ENCODE results near the gene MED29.
A peak's percentile ranks its signal among the peaks of the same experiment; 100 is the strongest.

The MED29 gene

DNA sequence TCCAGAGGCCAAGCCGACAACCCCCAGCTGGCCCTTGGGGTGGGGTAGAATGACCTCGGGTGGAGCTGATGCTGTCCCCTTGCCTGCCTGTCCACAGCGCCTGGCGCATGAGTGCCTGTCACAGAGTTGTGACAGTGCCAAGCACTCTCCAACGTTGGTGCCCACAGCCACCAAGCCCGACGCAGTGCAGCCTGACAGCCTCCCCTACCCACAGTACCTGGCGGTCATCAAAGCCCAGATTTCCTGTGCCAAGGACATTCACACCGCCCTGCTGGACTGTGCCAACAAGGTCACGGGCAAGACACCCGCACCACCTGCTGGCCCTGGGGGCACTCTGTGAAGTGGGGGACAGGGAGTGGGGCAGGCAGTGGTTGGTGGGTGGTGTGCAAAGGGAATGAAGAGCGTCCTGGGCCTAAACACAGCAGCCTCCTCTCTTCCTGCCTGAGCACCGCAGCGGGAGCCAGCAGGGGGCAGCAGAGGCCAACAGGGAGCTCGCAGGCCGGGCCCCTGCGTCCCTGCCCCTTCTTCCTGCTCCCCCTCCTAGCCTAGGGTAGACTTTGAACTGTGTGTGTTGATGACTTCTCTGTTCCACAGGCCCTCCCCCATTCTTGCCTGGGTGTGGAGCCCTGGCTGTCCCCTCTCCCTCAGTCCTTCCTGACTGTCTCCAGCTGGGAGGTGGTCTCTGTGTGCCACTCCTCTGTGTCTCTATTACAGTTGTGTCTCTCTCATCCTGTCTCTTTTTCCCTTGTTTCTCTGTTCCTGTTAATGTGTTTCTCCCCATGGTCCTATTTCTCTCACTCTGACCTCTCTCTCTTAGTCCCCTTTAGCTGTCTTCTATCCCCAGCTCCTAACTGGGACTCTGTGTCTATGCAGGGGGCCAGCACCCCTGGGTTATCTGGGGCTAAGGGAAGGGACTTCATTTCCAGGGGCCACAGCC is 6.5 kb downstream of the MED29 start:
- peak; percentile 91 to 92 for DNase-seq (ENCODE audit: low read depth in 1 of 2, low spot score in 1 of 2)

DNA sequence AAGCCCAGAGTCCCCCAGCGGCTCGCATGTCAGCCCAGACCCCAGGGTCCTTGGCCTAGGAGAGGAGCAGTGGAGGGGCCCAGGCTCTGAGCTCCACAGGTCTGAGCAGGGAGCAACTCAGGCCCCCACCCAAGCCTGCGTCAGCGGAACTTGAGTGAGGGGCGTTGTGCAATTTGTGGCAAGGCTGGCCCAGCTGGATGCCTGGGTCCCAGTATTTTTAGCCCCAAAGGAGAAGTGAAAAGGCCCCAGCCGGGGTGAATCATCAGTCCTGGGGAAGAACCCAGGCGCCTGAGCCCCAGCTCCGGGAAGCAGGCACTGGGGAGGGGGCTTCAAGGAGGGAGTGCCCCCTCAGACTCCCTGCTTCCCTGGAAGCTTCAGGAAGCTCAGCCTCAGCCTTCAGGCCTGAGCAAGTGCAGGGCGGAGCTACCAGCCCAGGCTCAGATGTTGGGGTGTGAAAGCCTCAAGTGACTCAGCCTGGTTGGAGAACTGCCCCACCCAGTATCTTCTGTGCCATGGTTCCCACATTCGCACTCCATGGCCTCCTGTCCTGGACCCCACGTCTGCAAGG is 7.2 kb downstream of the MED29 start:
- peak in 1 of 2 donors; percentile 59 for DNase-seq (ENCODE audit: low read depth in 1 of 2, low spot score in 1 of 2)

DNA sequence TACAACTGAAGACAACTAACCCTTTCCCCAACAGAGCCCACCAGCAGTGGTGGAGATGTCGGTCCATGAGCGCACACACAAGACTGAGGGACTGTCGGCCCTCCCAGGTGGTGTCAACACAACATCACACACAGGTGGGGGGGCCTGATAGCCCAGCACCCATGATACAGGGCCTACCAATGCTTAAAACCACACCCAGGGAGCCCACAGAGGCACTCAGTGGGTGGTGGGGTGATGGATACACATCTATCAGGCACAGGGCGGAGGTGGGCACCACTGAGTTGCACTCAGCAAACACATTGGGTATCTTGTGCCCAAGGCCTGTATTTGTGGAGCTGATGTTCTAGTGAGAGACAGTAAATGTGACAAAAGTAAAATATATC is 8.5 kb downstream of the MED29 start:
- DNase-seq (ENCODE audit: low read depth in 1 of 2, low spot score in 1 of 2): no peak

DNA sequence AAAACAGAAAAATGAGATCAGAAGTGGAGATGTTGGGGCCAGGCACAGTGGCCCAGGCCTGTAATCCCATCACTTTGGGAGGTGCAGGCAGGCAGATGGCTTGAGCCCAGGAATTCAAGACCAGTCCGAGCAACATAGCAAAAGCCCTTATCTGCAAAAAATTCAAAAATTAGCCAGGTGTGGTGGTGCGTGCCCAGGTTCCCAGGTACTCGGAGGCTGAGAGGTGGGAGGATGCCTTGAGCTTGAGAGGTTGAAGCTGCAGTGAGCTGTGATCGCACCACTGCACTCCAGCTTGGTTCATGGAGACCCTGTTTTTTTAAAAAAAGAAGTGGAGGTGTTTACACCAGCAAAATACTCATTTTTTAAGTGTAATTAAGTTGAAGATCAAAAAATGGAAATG is 8.9 kb downstream of the MED29 start:
- no peak for DNase-seq (ENCODE audit: low read depth in 1 of 2, low spot score in 1 of 2)

DNA sequence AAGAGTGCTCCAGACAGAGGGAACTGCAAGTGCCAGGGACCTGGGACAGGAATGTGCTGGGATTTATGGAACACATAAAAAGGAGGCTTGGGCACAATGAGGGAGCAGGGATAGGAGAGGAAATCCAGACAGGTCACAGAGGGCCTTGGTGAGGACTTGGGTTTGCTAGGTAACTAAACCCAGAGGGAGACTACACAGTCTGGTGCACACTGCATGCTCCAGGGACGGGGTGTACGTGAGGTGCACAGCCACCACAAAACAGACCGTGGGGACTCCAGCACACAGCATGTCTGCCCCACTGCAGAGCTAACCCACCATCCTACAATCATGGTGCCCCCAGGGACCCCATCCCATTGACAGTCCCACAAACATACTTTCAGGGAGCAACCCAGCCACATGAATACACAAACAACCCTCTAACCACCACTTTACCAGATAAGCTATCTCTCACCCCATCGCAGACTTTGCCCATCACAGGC is 9.9 kb downstream of the MED29 start:
- no peak for DNase-seq (ENCODE audit: low read depth in 1 of 2, low spot score in 1 of 2)

DNA sequence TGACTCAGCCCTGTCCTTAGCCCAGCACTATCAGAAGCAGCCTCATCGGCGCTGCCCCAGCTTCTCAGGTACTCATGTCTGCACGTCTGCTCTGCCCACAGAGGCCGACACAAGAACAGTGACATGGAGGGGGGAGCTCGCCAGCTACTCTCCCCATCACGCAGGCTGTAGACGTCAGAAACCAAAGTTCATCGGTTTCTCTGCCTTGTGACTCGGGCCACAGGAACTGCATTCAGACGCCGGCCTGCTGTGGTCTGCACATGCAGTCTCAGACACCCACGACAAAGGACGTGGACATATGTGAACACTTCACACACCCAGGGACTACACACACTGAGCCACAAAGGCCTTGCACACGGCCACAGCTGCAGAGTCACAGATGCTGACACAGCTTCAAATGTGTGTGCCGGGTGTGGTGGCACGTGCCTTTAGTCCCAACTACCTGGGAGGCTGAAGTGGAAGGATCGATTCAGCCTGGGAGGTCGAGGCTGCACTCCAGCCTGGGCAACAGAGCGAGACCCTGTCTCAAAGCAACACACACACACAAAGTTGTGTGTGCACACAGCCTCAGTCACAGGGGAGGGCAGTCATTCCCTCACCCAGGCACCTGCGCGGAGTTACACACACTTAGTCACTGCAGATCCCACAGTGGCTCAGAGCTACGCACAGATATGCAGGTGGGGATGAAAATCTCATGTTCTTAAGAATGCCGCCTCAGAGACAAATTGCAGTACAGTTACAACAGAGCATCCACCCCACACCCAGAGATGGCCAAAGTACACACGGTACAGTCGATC is 10.6 kb downstream of the MED29 start:
- DNase-seq (ENCODE audit: low read depth in 1 of 2, low spot score in 1 of 2): peak in 1 of 2 donors; percentile 69

DNA sequence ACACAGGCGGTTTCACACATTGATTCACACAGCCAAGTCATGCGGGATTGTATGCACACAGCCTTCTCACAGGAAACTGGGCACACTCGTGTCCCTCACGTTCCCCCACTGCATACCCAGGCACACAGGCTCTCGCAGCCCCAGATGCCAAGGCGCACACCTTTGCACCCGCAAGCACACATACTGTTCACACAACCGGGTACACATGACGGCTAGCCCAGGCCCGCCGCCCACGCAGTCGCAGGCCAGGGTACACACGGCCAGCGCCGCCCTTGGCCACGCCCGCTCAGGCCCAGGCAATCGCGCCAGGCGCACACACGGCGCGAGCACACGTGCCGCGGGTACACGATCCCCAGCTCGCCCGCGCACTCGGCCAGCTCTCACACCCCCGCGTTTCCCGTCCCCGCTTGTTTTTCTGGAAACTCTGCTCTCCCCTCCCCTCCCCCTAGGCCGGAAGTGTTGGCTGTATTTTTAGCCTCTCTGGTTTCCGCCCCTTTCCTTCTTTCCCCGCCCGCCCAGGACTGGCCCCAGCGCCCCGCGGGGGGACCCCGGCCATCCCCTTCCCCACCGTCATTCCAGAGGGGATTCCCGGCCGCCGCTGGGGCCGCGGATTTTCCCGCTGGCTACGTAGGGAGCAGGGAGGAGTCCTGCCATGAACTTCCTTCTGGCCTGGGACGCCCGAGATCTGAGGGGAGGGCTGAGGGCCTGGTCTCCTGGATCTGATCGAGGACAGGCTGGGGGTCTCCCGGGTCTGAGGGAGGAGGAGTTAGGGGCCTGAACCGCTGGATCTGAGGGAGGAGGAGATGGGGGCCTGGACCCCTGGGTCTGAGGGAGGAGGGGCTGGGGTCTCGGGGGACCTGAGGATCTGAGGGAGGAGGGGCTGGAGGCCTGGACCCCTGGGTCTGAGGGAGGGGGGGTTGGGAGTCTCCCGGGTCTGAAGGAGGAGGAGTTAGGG is 11.4 kb downstream of the MED29 start:
- DNase-seq (ENCODE audit: low read depth in 1 of 2, low spot score in 1 of 2): peak in 1 of 2 donors; percentile 82

DNA sequence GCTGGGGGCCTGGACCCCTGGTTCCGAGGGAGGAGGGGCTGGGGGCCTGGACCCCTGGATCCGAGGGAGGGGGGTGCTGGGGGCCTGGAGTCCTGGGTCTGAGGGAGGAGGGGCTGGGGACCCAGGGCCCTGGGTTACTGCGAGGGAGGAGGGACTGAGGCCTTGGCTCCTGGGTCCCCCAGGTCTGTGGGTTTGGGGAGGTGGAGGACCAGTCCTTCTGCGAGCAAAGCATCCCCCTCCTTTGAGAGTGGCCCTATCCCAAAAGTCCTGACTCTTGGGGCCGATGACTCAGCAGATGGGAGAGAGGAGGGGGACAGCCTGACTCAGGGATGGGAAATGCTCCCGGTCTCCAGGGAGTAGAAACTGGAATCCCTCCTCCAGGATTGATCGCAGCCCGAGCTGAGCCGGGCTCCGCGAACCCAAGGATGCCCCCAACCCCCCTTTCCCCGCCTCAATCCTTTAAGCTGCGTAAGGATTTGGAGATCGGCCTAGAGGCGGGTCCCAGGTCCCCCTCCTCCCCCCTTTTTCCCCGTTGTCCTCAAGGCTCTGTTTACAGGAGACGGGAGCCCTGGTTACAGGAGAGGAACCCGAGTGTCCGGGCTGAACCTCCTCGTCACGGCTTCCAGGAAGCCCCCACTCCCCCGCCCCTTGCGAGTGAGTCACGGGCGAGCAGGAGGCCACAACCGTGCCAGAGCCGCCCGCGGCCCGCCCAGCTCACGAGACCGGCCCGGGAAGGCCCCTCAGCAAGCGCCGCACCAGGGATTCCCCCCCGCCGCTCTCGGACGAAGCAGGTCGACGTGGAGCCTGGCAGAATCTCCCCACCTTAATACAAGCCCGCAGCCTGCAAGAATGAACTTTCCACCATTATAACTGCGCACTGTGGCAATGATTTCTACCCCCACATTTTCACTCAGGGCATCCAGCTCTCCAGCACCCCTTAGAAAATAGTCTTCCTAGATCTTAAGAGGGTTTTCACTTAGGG is 12.4 kb downstream of the MED29 start:
- DNase-seq (ENCODE audit: low read depth in 1 of 2, low spot score in 1 of 2): peak; percentile 84 to 93

DNA sequence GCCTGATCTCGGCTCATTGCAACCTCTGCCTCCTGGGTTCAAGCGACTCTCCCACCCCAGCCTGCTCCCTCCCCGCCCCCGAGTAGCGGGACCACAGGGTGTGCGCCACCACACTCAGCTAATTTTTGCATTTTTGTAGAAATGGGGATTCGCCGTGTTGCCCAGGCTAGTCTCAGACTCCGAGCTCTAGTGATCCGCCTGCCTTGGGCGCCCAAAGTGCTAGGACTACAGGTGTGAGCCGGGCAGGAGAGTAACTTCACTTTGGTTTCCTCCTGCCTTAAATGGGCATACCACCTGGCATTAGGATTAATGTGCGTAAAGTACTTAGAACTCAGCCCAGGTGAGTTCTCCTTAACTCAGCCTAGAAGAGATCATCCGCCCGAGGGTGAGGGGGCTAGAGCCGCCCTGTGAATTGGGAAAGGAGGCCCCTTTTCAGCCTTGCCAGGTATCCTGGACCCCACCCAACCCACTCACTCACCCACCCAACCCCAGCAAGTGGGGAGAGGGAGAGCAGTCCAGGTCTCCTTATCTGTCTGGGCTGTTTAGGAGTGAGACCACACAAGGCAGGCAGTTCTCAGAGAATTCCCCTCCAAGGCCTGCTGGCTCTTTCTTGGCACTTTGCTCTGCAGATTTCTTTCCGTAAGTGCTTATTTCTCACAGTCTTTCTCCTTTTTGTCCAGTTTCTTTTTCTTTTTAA is 14.2 kb downstream of the MED29 start:
- DNase-seq (ENCODE audit: low read depth in 1 of 2, low spot score in 1 of 2): no peak

DNA sequence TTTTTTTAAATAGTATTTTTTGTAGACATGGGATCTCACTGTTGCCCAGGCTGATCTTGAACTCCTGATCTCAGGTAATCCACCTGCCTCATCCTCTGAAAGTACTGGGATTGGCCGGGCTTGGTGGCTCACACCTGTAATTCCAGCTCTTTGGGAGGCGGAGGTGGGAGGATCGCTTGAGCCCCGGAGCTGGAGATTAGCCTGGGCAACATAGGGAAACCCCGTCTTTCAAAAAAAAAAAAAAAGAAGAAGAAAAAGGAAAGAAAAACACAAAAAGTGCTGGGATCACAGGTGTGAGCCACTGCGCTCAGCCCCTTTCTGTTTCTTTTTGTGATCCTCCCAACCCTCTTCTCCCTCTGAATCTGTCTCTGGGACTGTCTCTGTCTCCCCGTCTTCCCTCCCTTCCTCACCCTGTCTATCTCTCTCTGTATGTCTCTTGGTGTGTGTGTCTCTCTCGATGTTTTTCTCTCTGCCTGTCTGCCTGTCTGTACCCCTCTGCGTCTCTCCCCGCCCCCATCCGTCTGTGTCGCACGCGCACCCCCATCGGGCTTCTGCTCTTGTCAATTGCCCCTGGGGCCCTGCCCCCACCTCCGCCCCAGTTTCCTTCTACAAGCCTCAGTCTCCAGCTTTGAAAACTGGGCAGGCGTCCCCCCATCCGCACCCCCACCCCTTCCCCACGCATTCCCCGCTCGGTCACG is 14.9 kb downstream of the MED29 start:
- peak; percentile 65 to 80 for DNase-seq (ENCODE audit: low read depth in 1 of 2, low spot score in 1 of 2)

DNA sequence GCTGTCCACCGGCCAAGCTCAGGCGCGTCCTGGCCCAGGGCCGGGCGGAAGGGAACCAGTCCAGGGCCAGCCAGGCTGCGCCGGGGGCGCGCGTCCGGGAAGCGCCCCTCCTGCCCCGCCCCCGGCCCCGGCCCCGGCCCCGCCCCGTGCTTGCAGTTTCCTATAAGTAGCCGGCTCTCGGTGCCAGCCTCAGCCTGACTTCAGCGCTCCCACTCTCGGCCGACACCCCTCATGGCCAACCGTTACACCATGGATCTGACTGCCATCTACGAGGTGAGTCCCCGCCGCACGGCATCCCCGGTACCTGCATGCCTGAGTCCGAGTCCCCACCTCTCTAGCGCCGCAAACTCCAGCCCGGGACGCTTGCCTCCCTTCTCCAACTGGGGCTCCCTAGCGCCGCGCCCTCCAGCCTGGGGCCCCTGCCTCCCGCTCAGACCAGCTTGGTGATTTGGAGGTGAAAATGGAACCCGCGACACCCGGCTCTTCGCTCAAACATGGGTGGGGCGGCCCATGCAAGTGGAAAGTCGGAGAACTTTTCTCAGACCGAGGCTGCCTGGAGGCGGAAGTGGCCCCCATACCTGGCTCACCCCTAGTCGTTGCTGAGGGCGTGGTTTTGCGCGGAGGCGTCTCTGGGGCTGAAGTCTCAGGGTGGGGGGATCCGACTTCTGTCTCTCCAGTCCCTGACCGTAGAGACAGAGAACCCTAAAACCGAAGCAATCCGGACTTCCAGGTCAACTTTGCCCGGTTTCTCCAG is 15.7 kb downstream of the MED29 start, which contains the start of gene ZFP36:
TSS of gene ZFP36 (plus strand) at position 192 of the 754 bp plus-strand sequence. CDS start at position 250, 58 bp downstream.
- peak; percentile 78 to 82 for DNase-seq (ENCODE audit: low read depth in 1 of 2, low spot score in 1 of 2)

DNA sequence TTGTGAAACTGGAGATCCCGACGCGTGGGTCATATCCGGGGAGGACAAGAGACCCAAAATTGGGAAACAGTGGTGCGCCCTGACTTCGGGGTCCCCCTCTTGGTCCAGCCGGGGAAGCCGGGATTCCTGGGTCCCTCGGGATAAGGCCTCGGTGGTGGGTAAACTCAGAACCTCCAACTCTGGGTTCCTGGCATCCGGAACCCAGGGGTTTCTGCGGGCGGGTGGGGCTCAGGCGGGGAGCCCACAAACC is 16.2 kb downstream of the MED29 start:
- no peak for DNase-seq (ENCODE audit: low read depth in 1 of 2, low spot score in 1 of 2)

DNA sequence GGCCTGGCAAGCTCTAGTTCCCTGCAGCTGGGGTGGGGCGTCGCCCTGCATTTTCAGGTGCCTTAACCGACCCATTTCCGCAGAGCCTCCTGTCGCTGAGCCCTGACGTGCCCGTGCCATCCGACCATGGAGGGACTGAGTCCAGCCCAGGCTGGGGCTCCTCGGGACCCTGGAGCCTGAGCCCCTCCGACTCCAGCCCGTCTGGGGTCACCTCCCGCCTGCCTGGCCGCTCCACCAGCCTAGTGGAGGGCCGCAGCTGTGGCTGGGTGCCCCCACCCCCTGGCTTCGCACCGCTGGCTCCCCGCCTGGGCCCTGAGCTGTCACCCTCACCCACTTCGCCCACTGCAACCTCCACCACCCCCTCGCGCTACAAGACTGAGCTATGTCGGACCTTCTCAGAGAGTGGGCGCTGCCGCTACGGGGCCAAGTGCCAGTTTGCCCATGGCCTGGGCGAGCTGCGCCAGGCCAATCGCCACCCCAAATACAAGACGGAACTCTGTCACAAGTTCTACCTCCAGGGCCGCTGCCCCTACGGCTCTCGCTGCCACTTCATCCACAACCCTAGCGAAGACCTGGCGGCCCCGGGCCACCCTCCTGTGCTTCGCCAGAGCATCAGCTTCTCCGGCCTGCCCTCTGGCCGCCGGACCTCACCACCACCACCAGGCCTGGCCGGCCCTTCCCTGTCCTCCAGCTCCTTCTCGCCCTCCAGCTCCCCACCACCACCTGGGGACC is 16.6 kb downstream of the MED29 start:
- no peak for DNase-seq (ENCODE audit: low read depth in 1 of 2, low spot score in 1 of 2)

DNA sequence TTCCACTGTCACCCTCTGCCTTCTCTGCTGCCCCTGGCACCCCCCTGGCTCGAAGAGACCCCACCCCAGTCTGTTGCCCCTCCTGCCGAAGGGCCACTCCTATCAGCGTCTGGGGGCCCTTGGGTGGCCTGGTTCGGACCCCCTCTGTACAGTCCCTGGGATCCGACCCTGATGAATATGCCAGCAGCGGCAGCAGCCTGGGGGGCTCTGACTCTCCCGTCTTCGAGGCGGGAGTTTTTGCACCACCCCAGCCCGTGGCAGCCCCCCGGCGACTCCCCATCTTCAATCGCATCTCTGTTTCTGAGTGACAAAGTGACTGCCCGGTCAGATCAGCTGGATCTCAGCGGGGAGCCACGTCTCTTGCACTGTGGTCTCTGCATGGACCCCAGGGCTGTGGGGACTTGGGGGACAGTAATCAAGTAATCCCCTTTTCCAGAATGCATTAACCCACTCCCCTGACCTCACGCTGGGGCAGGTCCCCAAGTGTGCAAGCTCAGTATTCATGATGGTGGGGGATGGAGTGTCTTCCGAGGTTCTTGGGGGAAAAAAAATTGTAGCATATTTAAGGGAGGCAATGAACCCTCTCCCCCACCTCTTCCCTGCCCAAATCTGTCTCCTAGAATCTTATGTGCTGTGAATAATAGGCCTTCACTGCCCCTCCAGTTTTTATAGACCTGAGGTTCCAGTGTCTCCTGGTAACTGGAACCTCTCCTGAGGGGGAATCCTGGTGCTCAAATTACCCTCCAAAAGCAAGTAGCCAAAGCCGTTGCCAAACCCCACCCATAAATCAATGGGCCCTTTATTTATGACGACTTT is 17.4 kb downstream of the MED29 start:
- DNase-seq (ENCODE audit: low read depth in 1 of 2, low spot score in 1 of 2): no peak

DNA sequence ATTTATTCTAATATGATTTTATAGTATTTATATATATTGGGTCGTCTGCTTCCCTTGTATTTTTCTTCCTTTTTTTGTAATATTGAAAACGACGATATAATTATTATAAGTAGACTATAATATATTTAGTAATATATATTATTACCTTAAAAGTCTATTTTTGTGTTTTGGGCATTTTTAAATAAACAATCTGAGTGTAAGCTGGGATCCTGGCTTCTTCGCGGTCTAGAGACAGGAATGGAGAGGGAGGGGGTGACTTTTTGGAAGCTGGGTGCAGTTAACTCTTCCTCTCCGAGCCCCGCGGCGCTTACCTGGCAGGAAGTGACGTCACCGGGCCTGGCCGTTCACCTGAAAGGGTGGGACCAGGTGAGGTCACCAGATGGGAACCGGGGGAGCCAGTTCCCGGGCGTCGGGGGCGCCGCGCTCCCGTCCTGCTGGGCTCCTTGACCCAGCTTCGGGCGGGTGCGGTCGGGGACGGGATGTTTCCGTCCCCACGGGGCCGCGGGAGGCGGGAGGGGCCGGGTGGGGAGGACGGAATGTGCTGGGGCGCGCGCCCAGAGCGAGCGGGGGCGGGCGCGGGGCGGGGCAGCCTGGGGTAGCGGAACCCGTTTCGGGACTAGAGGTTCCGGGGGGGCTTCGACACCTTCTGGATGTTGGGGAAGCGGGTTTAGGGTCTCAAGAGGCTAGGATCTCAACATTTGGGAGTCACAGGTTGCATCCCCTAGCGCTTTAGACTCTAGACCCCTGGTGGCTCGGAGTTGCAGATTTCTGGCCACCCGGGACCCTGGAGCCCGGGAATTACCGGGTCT is 18.2 kb downstream of the MED29 start:
- peak in 1 of 2 donors; percentile 65 for DNase-seq (ENCODE audit: low read depth in 1 of 2, low spot score in 1 of 2)

Data from activated CD4-positive, alpha-beta T cell treated with anti-CD3 and anti-CD28 coated beads, Interleukin-2, amount 50 U/mL, for 24 hours (primary cell).